Mesenteric fat pad (tissue), 1 donor: ENCODE data around the gene APOA5. TPM values are rescaled to one million over a fixed set of nuclear protein-coding genes. Genes with fewer than 3 reads are reported as not detected.
"Not testable (repeated sequence)": the region's sequence is repeated elsewhere in the genome, so short reads cannot be mapped to it uniquely, and the experiment has no call there.

Experiments
- DNase-seq: peaks from one replicate; pipeline ENCODE4 v3.0.0-alpha.2; 2020; ENCODE audit warnings: low spot score
- total RNA-seq: library from RNA; stranded (reverse); fragmentation: NEBNext Ultra II Directional; extraction: Animal tissue kit (Norgen Biotek cat#: 25700); gene quantifications from one replicate; pipeline ENCODE4 v1.2.1, GENCODE V29; 2021
- donor health status: DM: yes; HTN: yes; CAD: no.

APOA5 gene
- total RNA-seq, 1 donor from 2014 or later = not detected

DNA sequence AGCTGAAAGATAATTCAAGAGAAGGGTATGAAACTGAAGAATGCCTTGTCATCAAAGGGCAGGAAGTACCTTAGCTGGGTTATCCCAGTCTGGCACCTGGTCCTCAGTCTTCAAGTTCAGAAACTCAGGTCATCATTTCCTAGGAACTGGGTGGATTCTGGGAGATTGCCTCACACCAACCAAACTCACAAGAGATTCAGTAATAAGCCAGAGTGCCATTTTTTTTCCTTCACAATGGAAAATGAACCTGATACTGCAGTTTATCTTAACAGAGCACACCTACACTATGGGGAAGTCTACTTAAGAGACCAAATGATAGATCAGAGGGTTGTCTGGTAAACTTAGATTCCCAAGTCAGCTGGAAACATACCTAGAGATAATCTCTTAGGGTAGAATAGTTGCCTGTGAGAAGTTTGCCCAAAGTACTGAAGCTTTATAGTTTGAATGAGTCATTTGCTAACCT is 15.1 kb downstream of the APOA5 start:
- DNase-seq = no peak

DNA sequence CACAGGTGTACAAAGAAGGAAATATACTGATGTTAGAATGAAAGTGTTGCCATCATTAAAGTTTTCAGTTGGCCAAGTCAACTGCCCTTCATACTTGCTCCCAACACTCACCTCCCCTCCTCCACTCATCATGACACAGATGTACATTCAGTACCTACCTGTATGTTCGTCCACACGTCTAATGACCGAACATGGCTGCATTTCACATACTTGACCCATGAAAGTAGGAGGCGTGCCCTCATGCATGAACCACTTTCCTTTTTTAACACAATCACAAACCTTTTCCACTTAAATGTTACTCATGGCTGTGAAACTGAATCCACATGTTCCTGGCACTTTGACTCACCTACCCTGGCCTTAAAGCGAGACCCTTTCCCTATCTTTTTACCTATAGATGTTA is 15.7 kb downstream of the APOA5 start:
- DNase-seq = no peak

DNA sequence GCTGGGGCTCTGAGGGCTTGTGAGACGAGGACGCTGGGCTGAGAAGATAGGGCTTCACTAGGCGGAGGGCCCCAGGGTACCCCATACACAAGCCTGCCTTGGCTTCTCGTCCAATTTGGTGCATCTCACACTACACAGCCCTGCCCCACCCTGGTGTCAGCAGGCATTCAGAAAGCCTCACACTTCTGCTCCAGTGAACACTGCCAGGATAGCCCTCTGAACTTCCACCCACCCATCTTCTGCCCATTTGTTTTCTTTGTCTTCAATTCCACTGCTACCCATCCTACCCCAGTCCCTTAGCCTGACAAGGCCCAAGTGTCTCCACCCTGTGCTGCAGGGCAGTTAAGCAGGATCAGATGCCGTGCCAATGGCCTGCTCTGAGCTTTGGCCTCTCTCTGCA is 17.0 kb downstream of the APOA5 start:
- DNase-seq = no peak

DNA sequence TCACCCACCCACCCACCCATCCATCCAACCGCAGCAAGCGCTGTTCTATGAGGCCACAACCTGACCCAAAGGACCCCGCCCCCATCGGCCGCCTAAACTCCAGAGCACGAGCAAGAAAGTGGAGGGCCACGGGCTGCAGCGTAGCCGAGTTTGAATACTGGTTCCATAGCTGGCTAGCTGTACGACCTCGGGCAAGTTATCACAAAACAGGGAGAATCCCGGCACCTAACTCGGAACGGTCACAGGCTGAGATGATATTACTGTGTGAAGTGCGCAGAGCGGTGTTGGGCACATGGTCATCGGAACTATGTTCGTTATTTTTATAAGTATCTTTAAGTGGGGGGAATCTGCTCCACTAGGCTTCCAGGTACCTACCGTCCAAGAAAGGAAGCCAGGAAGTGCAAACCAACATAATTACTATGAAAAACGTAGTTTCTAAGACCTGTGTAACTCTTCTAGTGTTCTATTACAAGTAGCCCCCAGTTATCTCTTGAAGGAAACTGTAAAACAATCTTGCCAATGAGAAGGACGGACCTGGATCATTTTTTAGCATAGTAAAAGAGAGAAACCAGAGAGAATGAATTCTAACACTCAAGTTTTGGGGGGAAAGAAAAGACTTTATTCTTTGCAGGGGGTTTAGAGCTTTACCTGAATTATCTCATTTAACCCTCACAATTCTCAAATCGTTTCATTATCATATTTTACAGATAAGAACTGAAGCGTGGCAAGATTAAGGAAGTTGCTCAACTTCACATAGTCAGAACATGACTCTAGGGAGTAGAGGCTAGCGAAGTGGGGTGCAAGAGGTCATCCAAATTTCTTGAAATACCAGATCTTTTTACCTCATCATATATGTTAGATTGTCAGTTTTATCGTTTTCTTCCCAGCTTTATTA is 18.2 kb downstream of the APOA5 start:
- DNase-seq = no peak

DNA sequence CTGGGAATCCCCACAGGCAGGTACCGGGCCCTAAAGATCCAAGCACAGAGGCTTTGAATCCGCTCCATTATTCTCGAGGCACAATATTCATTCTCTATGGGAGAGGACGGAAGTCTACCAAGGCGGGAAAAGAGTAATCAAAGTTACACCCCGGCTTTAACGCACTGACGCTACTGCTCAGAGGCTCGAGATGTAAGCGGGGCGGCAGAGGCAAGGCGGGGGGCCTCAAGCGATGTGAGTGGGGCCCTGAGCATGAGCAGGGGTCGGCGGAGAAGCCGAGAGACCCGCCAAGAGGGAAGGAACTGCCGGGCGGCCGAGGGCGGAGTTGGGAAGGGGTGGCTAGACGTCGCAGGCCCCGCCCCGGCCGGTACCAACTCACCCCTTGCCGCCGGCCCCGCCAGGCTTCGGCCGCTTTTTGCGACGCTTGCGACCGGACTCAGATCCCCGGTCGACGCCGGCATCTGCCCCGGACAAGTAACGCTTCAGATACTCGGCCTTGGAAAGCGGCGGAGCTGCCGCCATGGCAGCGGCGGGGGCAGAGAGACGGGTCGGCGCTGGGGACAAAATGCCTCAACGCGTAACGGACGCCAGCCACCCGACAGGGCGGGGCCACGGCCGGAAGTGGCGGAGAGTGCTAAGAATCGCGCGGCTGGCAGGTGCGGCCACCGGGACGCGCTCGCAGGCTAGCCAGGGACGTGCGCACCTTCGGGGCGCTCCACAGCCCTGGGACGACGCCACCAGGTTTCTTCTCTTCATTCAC is 19.1 kb downstream of the APOA5 start, which contains the start of gene BUD13:
BUD13 (minus strand) TSS at position 545 of the 760 bp plus-strand sequence; CDS start at position 522, 23 bp downstream.
- peak; percentile 97 for DNase-seq

DNA sequence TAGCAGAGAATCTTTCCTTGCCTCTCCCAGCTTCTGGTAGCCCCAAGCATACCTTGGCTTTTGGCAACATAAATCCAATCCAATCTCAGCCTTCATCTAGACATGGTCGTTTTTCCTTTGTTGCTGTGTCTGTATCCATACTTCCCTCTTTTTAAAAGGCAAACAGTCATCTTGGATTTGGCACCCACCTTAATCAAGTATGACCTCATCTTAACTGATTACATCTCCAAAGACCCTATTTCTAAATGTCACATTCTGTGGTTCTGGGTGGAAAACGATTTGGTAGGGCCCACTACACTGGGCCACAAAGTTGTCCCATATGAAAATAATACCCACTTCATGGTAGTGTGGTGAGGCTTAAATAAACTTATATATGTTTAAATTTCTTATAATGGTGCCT is 19.7 kb downstream of the APOA5 start:
- no peak for DNase-seq

DNA sequence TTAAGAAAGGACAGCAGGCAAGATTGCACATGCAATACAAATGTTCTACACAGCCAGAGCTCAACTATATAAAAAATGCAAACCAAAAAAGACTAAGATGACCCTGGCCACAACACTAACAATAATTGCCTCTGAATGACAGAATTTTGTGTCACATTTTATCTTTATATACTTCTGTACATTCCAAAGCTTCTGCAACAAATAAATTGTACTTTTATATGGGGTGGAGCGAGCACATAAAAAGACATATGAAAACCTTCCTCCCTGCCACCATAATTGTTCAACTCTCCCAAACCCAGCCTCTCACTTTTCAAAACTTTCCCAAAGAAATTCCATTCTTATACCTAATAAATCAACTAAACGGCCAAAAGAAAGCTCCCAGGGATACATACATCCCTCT is 29.5 kb downstream of the APOA5 start:
- no peak for DNase-seq

DNA sequence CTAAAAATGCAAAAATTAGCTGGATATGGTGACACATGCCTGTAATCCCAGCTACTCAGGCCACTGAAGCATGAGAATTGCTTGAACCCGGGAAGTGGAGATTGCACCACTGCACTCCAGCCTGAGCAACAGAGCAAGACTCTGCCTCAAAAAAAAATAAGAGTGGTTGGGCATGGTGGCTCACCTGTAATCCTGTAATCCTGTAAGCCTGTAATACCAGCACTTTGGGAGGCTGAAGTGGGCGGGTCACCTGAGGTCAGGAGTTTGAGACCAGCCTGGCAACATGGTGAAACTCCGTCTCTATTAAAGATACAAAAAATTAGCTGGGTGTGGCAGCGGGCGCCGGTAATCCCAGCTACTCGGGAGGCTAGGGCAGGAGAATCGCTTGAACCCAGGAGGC is 35.6 kb downstream of the APOA5 start:
- not testable (repeated sequence) for DNase-seq

DNA sequence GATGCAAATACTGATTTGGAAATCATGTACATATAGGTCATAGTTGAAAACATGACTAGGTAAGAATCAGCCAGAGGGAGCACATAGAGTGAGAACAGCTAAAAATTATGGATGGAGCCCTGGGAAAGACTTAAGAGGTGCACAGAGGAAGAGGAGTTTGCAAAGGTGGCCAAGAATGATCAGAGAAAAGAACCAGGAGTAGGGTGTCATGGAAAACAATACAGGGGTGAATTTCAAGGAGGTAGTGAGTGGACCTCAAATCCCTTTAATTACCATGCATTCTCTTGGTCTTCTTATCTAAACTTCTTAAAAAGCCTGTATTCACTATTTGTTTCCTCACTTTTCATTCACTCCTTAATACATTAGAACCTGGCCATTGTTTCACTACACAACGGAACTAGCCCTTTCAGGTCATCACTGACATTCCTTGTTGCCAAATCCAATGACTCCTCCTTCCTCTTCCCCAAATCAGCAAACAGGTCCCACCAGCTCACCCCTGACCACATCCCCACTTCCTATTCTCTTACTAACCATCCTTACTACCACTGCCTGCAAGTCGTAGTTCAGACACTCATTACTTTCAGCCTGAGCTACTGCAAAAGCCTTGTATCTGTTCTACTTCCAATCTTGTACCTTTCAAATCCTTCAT is 41.5 kb downstream of the APOA5 start:
- no peak for DNase-seq

DNA sequence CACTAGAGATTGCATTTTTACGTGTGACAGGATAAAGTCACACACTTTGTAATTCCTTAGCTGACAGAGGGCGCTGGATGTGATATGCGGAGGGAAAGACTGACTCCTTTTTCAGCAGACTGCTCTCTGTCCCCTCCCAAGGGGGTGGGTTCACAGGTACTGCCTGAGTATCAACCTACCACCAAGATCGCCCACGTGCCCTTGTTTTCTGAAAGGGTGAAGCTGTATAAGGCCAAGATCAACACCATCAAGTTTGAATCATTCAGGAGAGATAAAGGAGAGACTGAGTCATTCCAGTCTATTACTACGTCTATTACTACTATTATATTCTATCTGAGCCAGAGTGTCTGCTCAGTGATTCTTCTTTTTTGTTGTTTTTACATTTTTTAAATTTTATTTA is 49.6 kb downstream of the APOA5 start:
- DNase-seq = no peak

DNA sequence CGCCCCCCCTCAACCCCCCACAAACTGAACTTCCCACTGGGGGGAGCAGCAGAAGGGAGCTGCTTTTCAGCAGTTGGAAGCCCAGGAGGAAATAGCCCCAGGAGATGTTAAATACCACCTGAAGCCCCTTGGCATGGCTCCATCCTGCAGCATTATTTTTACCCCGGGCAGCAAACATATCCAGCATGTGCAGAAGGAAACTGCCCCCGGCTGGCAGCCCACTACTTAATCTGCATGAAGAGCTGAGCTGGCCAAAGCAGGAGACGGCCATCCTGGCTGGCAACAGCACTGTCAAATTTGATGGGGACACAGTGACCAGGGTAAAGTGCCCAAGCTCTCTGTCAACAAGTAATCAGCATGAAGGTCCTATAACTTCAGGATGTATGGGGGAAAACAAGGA is 50.9 kb downstream of the APOA5 start:
- DNase-seq = no peak

Other genes starting within 250 kb of the APOA5 start
- gene BUD13, start 18.9 kb downstream of the APOA5 start, total RNA-seq = 13.4 TPM
- gene ZPR1, start 3.9 kb downstream of the APOA5 start, total RNA-seq = 79.1 TPM
- gene APOA4, start 31.4 kb upstream of the APOA5 start, total RNA-seq = 15.0 TPM
- gene APOC3, start 38.0 kb upstream of the APOA5 start, total RNA-seq = 2.2 TPM
- 4.2 TPM for gene APOA1, start 45.7 kb upstream of the APOA5 start, total RNA-seq